Measurements from ENCODE around the gene DNAJC15.

- no peak for TF ChIP-seq CTCF (IDR thresholded peaks at IDR 0.05)
- no peak for TF ChIP-seq POLR2A (IDR thresholded peaks at IDR 0.05)
- TF ChIP-seq EP300 (IDR thresholded peaks at IDR 0.05), result no peak
- no peak for TF ChIP-seq POLR2AphosphoS5 (IDR thresholded peaks at IDR 0.05)
These were observed 60.4 kb downstream of the DNAJC15 start for GRCh38 chr13:43083750-43084149.
